Fibroblast of the conjunctiva (primary cell): ENCODE results near the gene NKX2-4.

ENCODE experiments used
- DNase-seq: peaks from one replicate; pipeline ENCODE4 v3.0.0-alpha.2; 2010; ENCODE audit warnings: low read depth

NKX2-4 gene

GRCh38 chr20:21358737-21359136 lies 38.6 kb downstream of the NKX2-4 start:
- no peak for DNase-seq

- no peak for DNase-seq
Observed at GRCh38 chr20:21357844-21358243, 39.5 kb downstream of the NKX2-4 start.

- DNase-seq, result no peak
Observed at GRCh38 chr20:21356386-21356785, 40.9 kb downstream of the NKX2-4 start.

GRCh38 chr20:21355981-21356380 lies 41.3 kb downstream of the NKX2-4 start:
- no peak for DNase-seq

- DNase-seq, result no peak
Observed at GRCh38 chr20:21353236-21353635, 44.1 kb downstream of the NKX2-4 start.

- no peak for DNase-seq
Observed at GRCh38 chr20:21352703-21353102, 44.6 kb downstream of the NKX2-4 start.
